Liver (tissue), 9 donors: ENCODE measurements around the gene SPTLC2. TPM values are rescaled to one million over a fixed set of nuclear protein-coding genes. Genes with fewer than 3 reads are reported as not detected.

Experiments
- DNase-seq: peaks from one replicate; pipeline ENCODE4 v3.0.0-alpha.2; 2017; ENCODE audit warnings: low spot score
- H3K27ac ChIP-seq, 2 donors: one replicate each; pipeline ENCODE4 v1.7.0; 2013; ENCODE audit warnings: inconsistent platforms in 2 of 2, low read length in 2 of 2, control low read depth in 1 of 2, low read depth in 1 of 2, mild to moderate bottlenecking in 1 of 2
- H3K27me3 ChIP-seq, 4 donors: one replicate each; pipeline versions ENCODE4 v1.6.1 to v1.7.0; 2013; ENCODE audit warnings: low read length in 3 of 4, inconsistent platforms in 1 of 4, mild to moderate bottlenecking in 1 of 4, moderate library complexity in 1 of 4; ENCODE audit not compliant: control insufficient read depth in 4 of 4, insufficient read depth in 4 of 4
- H3K36me3 ChIP-seq, 4 donors: one replicate each; pipeline versions ENCODE4 v1.6.1 to v1.7.0; 2013; ENCODE audit warnings: low read length in 3 of 4, mild to moderate bottlenecking in 3 of 4, low read depth in 1 of 4, moderate library complexity in 1 of 4; ENCODE audit not compliant: control insufficient read depth in 4 of 4, insufficient read depth in 3 of 4
- H3K4me1 ChIP-seq, 4 donors: one replicate each; pipeline versions ENCODE4 v1.6.1 to v1.7.0; 2013; ENCODE audit warnings: low read length in 3 of 4, mild to moderate bottlenecking in 3 of 4, moderate library complexity in 1 of 4; ENCODE audit not compliant: control insufficient read depth in 4 of 4, insufficient read depth in 4 of 4
- H3K4me3 ChIP-seq, 3 donors: one replicate each; pipeline versions ENCODE4 v1.6.1 to v1.7.0; 2013; ENCODE audit warnings: low read length in 3 of 3, control low read depth in 1 of 3, low read depth in 1 of 3, mild to moderate bottlenecking in 1 of 3
- H3K9ac ChIP-seq, 2 donors: one replicate each; pipeline ENCODE4 v1.7.0; 2013; ENCODE audit warnings: low read length in 2 of 2, mild to moderate bottlenecking in 2 of 2, moderate library complexity in 2 of 2, control low read depth in 1 of 2, low read depth in 1 of 2
- H3K9me3 ChIP-seq, 4 donors: one replicate each; pipeline versions ENCODE4 v1.6.1 to v1.7.0; 2013; ENCODE audit warnings: low read length in 3 of 4; ENCODE audit not compliant: control insufficient read depth in 4 of 4
- ATF3 ChIP-seq: IDR thresholded peaks from 2 replicates; pipeline ENCODE4 v1.6.1; 2016; ENCODE audit warnings: antibody characterized with exemption
- CTCF ChIP-seq: fragments of 150-350 bp; IDR thresholded peaks from 2 replicates; pipeline ENCODE4 v1.5.1; 2017; ENCODE audit warnings: improper control_type of control experiment, low read depth, low read length; ENCODE audit not compliant: missing input control
- EGR1 ChIP-seq, 2 donors: IDR thresholded peaks; 2 replicates each; pipeline ENCODE4 v1.6.1; 2016 to 2018; ENCODE audit warnings: antibody characterized with exemption in 2 of 2, low read depth in 2 of 2
- FOXA1 ChIP-seq: IDR thresholded peaks from 2 replicates; pipeline ENCODE4 v1.6.1; 2016; ENCODE audit warnings: antibody characterized with exemption
- FOXA2 ChIP-seq: IDR thresholded peaks from 2 replicates; pipeline ENCODE4 v1.6.1; 2016; ENCODE audit warnings: antibody characterized with exemption
- GABPA ChIP-seq, 2 donors: IDR thresholded peaks in 1 of 2; conservative IDR thresholded peaks in 1 of 2; 2 replicates each; pipeline ENCODE4 v1.6.1; 2016; ENCODE audit warnings: antibody characterized with exemption in 2 of 2, mild to moderate bottlenecking in 1 of 2, moderate library complexity in 1 of 2
- HNF4A ChIP-seq, 2 donors: conservative IDR thresholded peaks; 2 replicates each; pipeline ENCODE4 v1.6.1; 2016; ENCODE audit warnings: antibody characterized with exemption in 2 of 2, mild to moderate bottlenecking in 2 of 2
- HNF4G ChIP-seq: IDR thresholded peaks from 2 replicates; pipeline ENCODE4 v1.6.1; 2016; ENCODE audit warnings: antibody characterized with exemption
- JUND ChIP-seq, 2 donors: IDR thresholded peaks; 2 replicates each; pipeline ENCODE4 v1.6.1; 2016; ENCODE audit warnings: antibody characterized with exemption in 2 of 2
- MAX ChIP-seq: IDR thresholded peaks from 2 replicates; pipeline ENCODE4 v1.6.1; 2016; ENCODE audit warnings: antibody characterized with exemption
- NR2F2 ChIP-seq: IDR thresholded peaks from 2 replicates; pipeline ENCODE4 v1.6.1; 2016; ENCODE audit warnings: antibody characterized with exemption
- RAD21 ChIP-seq, 2 donors: IDR thresholded peaks; 2 replicates each; pipeline ENCODE4 v1.6.1; 2016; ENCODE audit warnings: antibody characterized with exemption in 2 of 2, mild to moderate bottlenecking in 2 of 2
- REST ChIP-seq: IDR thresholded peaks from 2 replicates; pipeline ENCODE4 v1.6.1; 2016; ENCODE audit warnings: antibody characterized with exemption, mild to moderate bottlenecking
- RXRA ChIP-seq, 2 donors: IDR thresholded peaks; 2 replicates each; pipeline ENCODE4 v1.6.1; 2017 to 2018; ENCODE audit warnings: antibody characterized with exemption in 2 of 2, mild to moderate bottlenecking in 1 of 2
- SP1 ChIP-seq: IDR thresholded peaks from 2 replicates; pipeline ENCODE4 v1.6.1; 2018; ENCODE audit warnings: antibody characterized with exemption, mild to moderate bottlenecking
- TAF1 ChIP-seq: conservative IDR thresholded peaks from 2 replicates; pipeline ENCODE4 v1.6.1; 2016; ENCODE audit warnings: antibody characterized with exemption, mild to moderate bottlenecking
- YY1 ChIP-seq: IDR thresholded peaks from 2 replicates; pipeline ENCODE4 v1.6.1; 2016; ENCODE audit warnings: antibody characterized with exemption, mild to moderate bottlenecking
- ZBTB33 ChIP-seq: IDR thresholded peaks from 2 replicates; pipeline ENCODE4 v1.6.1; 2016; ENCODE audit warnings: antibody characterized with exemption
- WGBS: extraction: QIAGEN DNeasy Blood & Tissue Kit; methylation state at CpG from one replicate; pipeline ENCODE4 v1.1.7; 2013; 5-methylcytosine and 5-hydroxymethylcytosine counted together
- polyA plus RNA-seq, 2 donors: library from polyadenylated mRNA; stranded (reverse) in 1 of 2; unstranded in 1 of 2; fragments of 200-250 nt in 1 of 2; fragments of >200 nt in 1 of 2; fragmentation: Nextera tagmentation in 1 of 2; extraction: Ambion mirVana in 1 of 2; gene quantifications; one replicate each; pipeline versions ENCODE4 v1.2.1 to v1.2.3, GENCODE V29; 2013 to 2015
- total RNA-seq, 2 donors: library from RNA; depleted of rRNA; stranded (reverse); fragments of >200 nt; gene quantifications; one replicate each; pipeline ENCODE4 v1.2.3, GENCODE V29; 2014
- donor health status: healthy.
- donor health status: healthy.
- donor health status: healthy.
- donor health status: healthy.
- donor health status: healthy.

SPTLC2 gene
- total and polyA plus RNA-seq, 4 donors, result 3.9 to 19.2 (median 9.9) TPM

- Histone ChIP-seq H3K4me3 (no peak overlapping the region), H3K9me3 (no peaks in the 10 kb centered on the region), H3K9ac (no peak overlapping the region), H3K36me3 (no peaks in the 10 kb centered on the region), H3K27ac (no peak overlapping the region), H3K4me1 (no peaks in the 10 kb centered on the region), H3K27me3 (no peaks in the 10 kb centered on the region)
- no peak for DNase-seq
- whole genome bisulfite sequencing, result 79% methylated on average over 1 of the region's 1 CpG
- no peak for TF ChIP-seq YY1
- no peak for TF ChIP-seq TAF1
- no peak for TF ChIP-seq CTCF
- no peak for TF ChIP-seq FOXA1
- no peak for TF ChIP-seq REST
- no peak for TF ChIP-seq ZBTB33
- TF ChIP-seq HNF4A (conservative IDR thresholded peaks at IDR 0.05), result no peak
- no peak for TF ChIP-seq JUND (IDR thresholded peaks at IDR 0.05)
- no peak for TF ChIP-seq HNF4G
- TF ChIP-seq ATF3, result no peak
- TF ChIP-seq RXRA (IDR thresholded peaks at IDR 0.05), result no peak
- TF ChIP-seq RAD21 (IDR thresholded peaks at IDR 0.05), result no peak
- no peak for TF ChIP-seq NR2F2
- no peak for TF ChIP-seq SP1
- no peak for TF ChIP-seq FOXA2
- TF ChIP-seq MAX, result no peak
- TF ChIP-seq EGR1 (IDR thresholded peaks at IDR 0.05; ENCODE audit: low read depth in 2 of 2), result no peak
- no peak for TF ChIP-seq GABPA (IDR thresholded peaks at IDR 0.05 in 1 of 2, conservative IDR thresholded peaks at IDR 0.05 in 1 of 2)
These were observed 6.8 kb upstream of the SPTLC2 start for GRCh38 chr14:77623201-77623600.
